Endodermal cell (in vitro differentiated cells): ENCODE data around the gene CLEC1A. TPM values are rescaled to one million over a fixed set of nuclear protein-coding genes. Genes with fewer than 3 reads are reported as not detected.

Experiments used
- DNase-seq: peaks from one replicate; pipeline ENCODE4 v3.0.0-alpha.2; 2017
- H3K27ac ChIP-seq: 2 replicates; pipeline ENCODE4 v1.5.1; 2013; ENCODE audit warnings: mild to moderate bottlenecking, low read depth, low read length, moderate library complexity
- H3K27me3 ChIP-seq: 2 replicates; pipeline ENCODE4 v1.6.1; 2013; ENCODE audit warnings: mild to moderate bottlenecking, low read length, moderate library complexity; ENCODE audit not compliant: insufficient read depth, control insufficient read depth, poor library complexity, severe bottlenecking
- H3K36me3 ChIP-seq: 2 replicates; pipeline ENCODE4 v1.7.0; 2013; ENCODE audit warnings: mild to moderate bottlenecking, low read length, moderate library complexity; ENCODE audit not compliant: control insufficient read depth, insufficient read depth
- H3K4me1 ChIP-seq: one replicate; pipeline ENCODE4 v1.7.0; 2013; ENCODE audit warnings: low read length; ENCODE audit not compliant: control insufficient read depth, insufficient read depth
- H3K4me3 ChIP-seq: 2 replicates; pipeline ENCODE4 v1.5.1; 2013; ENCODE audit warnings: mild to moderate bottlenecking, low read length, moderate library complexity
- H3K9ac ChIP-seq: 2 replicates; pipeline ENCODE4 v1.6.1; 2013; ENCODE audit warnings: mild to moderate bottlenecking, low read length, moderate library complexity; ENCODE audit not compliant: poor library complexity, severe bottlenecking; ENCODE audit errors: extremely low read depth
- H3K9me3 ChIP-seq: 2 replicates; pipeline ENCODE4 v1.6.1; 2013; ENCODE audit warnings: mild to moderate bottlenecking, low read length, moderate library complexity; ENCODE audit not compliant: control insufficient read depth
- H3K27ac Mint-ChIP-seq: 2 replicates; pipeline ENCODE4 v1.8.0; 2020; ENCODE audit warnings: mixed read lengths
- H3K27me3 Mint-ChIP-seq: 2 replicates; pipeline ENCODE4 v1.8.0; 2021; ENCODE audit warnings: mild to moderate bottlenecking, mixed read lengths; ENCODE audit not compliant: insufficient read depth
- H3K36me3 Mint-ChIP-seq: 2 replicates; pipeline ENCODE4 v1.8.0; 2020; ENCODE audit warnings: low read depth, mixed read lengths
- H3K4me1 Mint-ChIP-seq: 2 replicates; pipeline ENCODE4 v1.8.0; 2020; ENCODE audit warnings: mixed read lengths
- H3K4me3 Mint-ChIP-seq: 2 replicates; pipeline ENCODE4 v1.8.0; 2020; ENCODE audit warnings: mild to moderate bottlenecking, moderate library complexity, mixed read lengths
- H3K9me3 Mint-ChIP-seq: 2 replicates; pipeline ENCODE4 v1.8.0; 2020; ENCODE audit warnings: mild to moderate bottlenecking, mixed read lengths
- CTCF ChIP-seq: fragments of 200-600 bp; sonication (generic); conservative IDR thresholded peaks from 2 replicates; pipeline ENCODE4 v1.5.0; 2021; ENCODE audit warnings: antibody characterized with exemption, mild to moderate bottlenecking
- whole genome bisulfite sequencing, 2 experiments: methylation state at CpG; one replicate each; pipeline versions ENCODE4 v1.1.5 to v1.1.7; 2013; ENCODE audit warnings: missing lambda C conversion rate in 2 of 2, mixed read lengths in 1 of 2; ENCODE audit not compliant: insufficient coverage in 1 of 2, insufficient read length in 1 of 2; 5-methylcytosine and 5-hydroxymethylcytosine counted together
- total RNA-seq, 2 donors: library from RNA; stranded (reverse); fragmentation: NEBNext Ultra II Directional in 1 of 2; extraction: Animal tissue kit (Norgen Biotek cat#: 25700) in 1 of 2; gene quantifications; 2 replicates in 1 of 2; 3 replicates in 1 of 2; pipeline ENCODE4 v1.2.1, GENCODE V29; 2021

The CLEC1A gene
- total RNA-seq, 2 donors from 2014 or later: not detected

- peaks cover 11% of the 10 kb centered on the region for H3K9me3 Mint-ChIP-seq
These were observed 2.9 kb upstream of the CLEC1A start for GRCh38 chr12:10101648-10102220.

GRCh38 chr12:10101042-10101579 lies 2.3 kb upstream of the CLEC1A start:
- 87 to 91% methylated on average over 4 to 5 of the region's 5 CpGs for WGBS, 2 experiments
- Mint-ChIP-seq H3K4me3 (no peak overlapping the region), H3K9me3 (peaks cover 11% of the 10 kb centered on the region), H3K36me3 (peaks cover 4% of the 10 kb centered on the region), H3K4me1 (peaks cover 13% of the 10 kb centered on the region), H3K27ac (no peak overlapping the region), H3K27me3 (peaks cover 5% of the 10 kb centered on the region)
- Histone ChIP-seq H3K9ac (no peak overlapping the region), H3K4me3 (no peak overlapping the region), H3K36me3 (no peaks in the 10 kb centered on the region), H3K27ac (no peak overlapping the region), H3K9me3 (peaks cover 11% of the 10 kb centered on the region), H3K4me1 (no peaks in the 10 kb centered on the region), H3K27me3 (no peaks in the 10 kb centered on the region)
- no peak for TF ChIP-seq CTCF
- no peak for DNase-seq

More at GRCh38 chr12:10101648-10102220, 2.9 kb upstream of the CLEC1A start:
- peak; percentile 43 for TF ChIP-seq CTCF
- Mint-ChIP-seq H3K4me1 (peaks cover 13% of the 10 kb centered on the region), H3K4me3 (no peak overlapping the region), H3K27ac (no peak overlapping the region), H3K36me3 (peaks cover 4% of the 10 kb centered on the region), H3K27me3 (peaks cover 5% of the 10 kb centered on the region)
- no peak overlapping the region for H3K4me3 ChIP-seq
- H3K4me1 ChIP-seq: no peaks in the 10 kb centered on the region
- WGBS, 2 experiments: 85 to 100% methylated on average over 1 of the region's 1 CpG
- H3K27ac ChIP-seq: no peak overlapping the region
- no peaks in the 10 kb centered on the region for H3K36me3 ChIP-seq
- peaks cover 11% of the 10 kb centered on the region for H3K9me3 ChIP-seq
- H3K27me3 ChIP-seq: no peaks in the 10 kb centered on the region
- DNase-seq: no peak
- no peak overlapping the region for H3K9ac ChIP-seq

- H3K27ac ChIP-seq: no peak overlapping the region
- H3K9me3 ChIP-seq: no peaks in the 10 kb centered on the region
- no peak overlapping the region for H3K9ac ChIP-seq
- WGBS, 2 experiments: 69 to 83% methylated on average over 2 to 3 of the region's 3 CpGs
- Mint-ChIP-seq H3K27ac (no peak overlapping the region), H3K36me3 (no peaks in the 10 kb centered on the region), H3K4me1 (peaks cover 13% of the 10 kb centered on the region), H3K9me3 (no peaks in the 10 kb centered on the region), H3K27me3 (no peaks in the 10 kb centered on the region), H3K4me3 (no peak overlapping the region)
- H3K27me3 ChIP-seq: no peaks in the 10 kb centered on the region
- TF ChIP-seq CTCF: no peak
- H3K36me3 ChIP-seq: no peaks in the 10 kb centered on the region
- H3K4me3 ChIP-seq: no peak overlapping the region
- no peaks in the 10 kb centered on the region for H3K4me1 ChIP-seq
- no peak for DNase-seq
These were observed 1.3 kb downstream of the CLEC1A start for GRCh38 chr12:10097521-10097920.
